BLaER1 (cell line): ENCODE results near the gene EDRF1.
A peak's percentile ranks its signal among the peaks of the same experiment; 100 is the strongest.

Source experiments
- H3K27ac ChIP-seq: shearing (Covaris generic); formaldehyde crosslinking; 2 replicates; pipeline ENCODE4 v1.8.1; 2022
- H3K27me3 ChIP-seq: shearing (Covaris generic); formaldehyde crosslinking; 2 replicates; pipeline ENCODE4 v1.8.1; 2022
- H3K36me3 ChIP-seq: shearing (Covaris generic); formaldehyde crosslinking; 2 replicates; pipeline ENCODE4 v1.8.1; 2022
- H3K4me1 ChIP-seq: shearing (Covaris generic); formaldehyde crosslinking; 2 replicates; pipeline ENCODE4 v1.8.1; 2022
- H3K4me2 ChIP-seq: shearing (Covaris generic); formaldehyde crosslinking; 2 replicates; pipeline ENCODE4 v1.8.1; 2022
- H3K4me3 ChIP-seq: shearing (Covaris generic); formaldehyde crosslinking; 2 replicates; pipeline ENCODE4 v1.8.1; 2022
- H3K9ac ChIP-seq: shearing (Covaris generic); formaldehyde crosslinking; 2 replicates; pipeline ENCODE4 v1.8.1; 2022
- H3K9me3 ChIP-seq: shearing (Covaris generic); formaldehyde crosslinking; 2 replicates; pipeline ENCODE4 v1.8.1; 2022
- H4K20me1 ChIP-seq: shearing (Covaris generic); formaldehyde crosslinking; 2 replicates; pipeline ENCODE4 v1.8.1; 2022
- Cebpa-rat ChIP-seq: shearing (Covaris generic); IDR thresholded peaks from 2 replicates; pipeline ENCODE4 v1.8.1; 2022

The EDRF1 gene

GRCh38 chr10:125719173-125720001, at the start of gene EDRF1:
Gene EDRF1 (plus strand): TSS chr10:125719709. CDS start chr10:125719808, 99 bp downstream.
- Histone ChIP-seq H3K36me3 (peaks cover 34% of the 10 kb centered on the region), H3K27me3 (no peaks in the 10 kb centered on the region), H3K4me2 (peak within 1 kb of the TSS; percentile 93), H3K9ac (peak within 1 kb of the TSS; percentile 99), H3K27ac (peak within 1 kb of the TSS; percentile 98), H4K20me1 (no peaks in the 10 kb centered on the region), H3K9me3 (peaks cover 6% of the 10 kb centered on the region), H3K4me1 (peaks cover 31% of the 10 kb centered on the region), H3K4me3 (peak within 1 kb of the TSS; percentile 97)
- TF ChIP-seq Cebpa-rat, result no peak

GRCh38 chr10:125672884-125673283, 46.6 kb upstream of the EDRF1 start:
- Histone ChIP-seq H3K36me3 (no peaks in the 10 kb centered on the region), H3K27ac (no peak overlapping the region), H3K4me2 (no peak overlapping the region), H3K4me3 (no peak overlapping the region), H4K20me1 (no peaks in the 10 kb centered on the region), H3K9me3 (peaks cover 64% of the 10 kb centered on the region), H3K27me3 (no peaks in the 10 kb centered on the region), H3K4me1 (no peaks in the 10 kb centered on the region), H3K9ac (no peak overlapping the region)
- no peak for TF ChIP-seq Cebpa-rat

- no peak overlapping the region for H3K4me2 ChIP-seq
- no peak overlapping the region for H3K9ac ChIP-seq
These were observed 40.1 kb upstream of the EDRF1 start for GRCh38 chr10:125679436-125679835.

DNA sequence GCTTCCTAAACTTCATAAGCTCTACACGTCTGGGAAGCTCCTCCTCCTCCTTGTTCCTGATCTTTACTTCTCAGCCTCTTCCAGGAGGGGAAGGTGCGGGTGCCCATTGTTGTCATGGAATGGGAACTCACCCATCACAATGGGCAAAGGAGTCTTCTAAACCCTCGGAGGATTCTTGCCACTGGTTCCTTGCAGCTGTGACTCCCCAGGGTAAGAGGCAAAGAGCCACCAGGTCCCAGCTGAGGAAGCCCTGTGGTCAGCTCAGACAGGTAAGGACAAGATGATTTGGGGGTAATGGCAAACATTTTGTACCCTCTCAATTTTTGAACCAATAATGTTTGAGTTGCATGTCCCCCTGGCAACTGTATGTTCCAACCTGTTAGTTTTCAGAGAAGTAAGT, 36.4 kb upstream of the EDRF1 start, which contains the start of gene TEX36:
TSS of gene TEX36 (minus strand) at position 101 of the 400 bp plus-strand sequence. CDS start 174 bp downstream, outside the sequence.
- Histone ChIP-seq H3K9me3 (peaks cover 10% of the 10 kb centered on the region), H3K36me3 (no peaks in the 10 kb centered on the region), H3K4me3 (no peak within 1 kb of the TSS), H3K4me2 (peak within 1 kb of the TSS; percentile 52; the same call in 1 of the 2 replicates), H4K20me1 (no peaks in the 10 kb centered on the region), H3K9ac (no peak within 1 kb of the TSS), H3K27ac (0 out of 2 replicates have a peak within 1 kb of the TSS, but pooled peaks have one; percentile 3), H3K27me3 (no peaks in the 10 kb centered on the region), H3K4me1 (peaks cover 21% of the 10 kb centered on the region)
- no peak for TF ChIP-seq Cebpa-rat

More at GRCh38 chr10:125679436-125679835, 40.1 kb upstream of the EDRF1 start:
- Histone ChIP-seq H3K27me3 (no peaks in the 10 kb centered on the region), H4K20me1 (no peaks in the 10 kb centered on the region), H3K9me3 (peaks cover 46% of the 10 kb centered on the region), H3K4me3 (no peak overlapping the region), H3K27ac (no peak overlapping the region), H3K4me1 (peaks cover 10% of the 10 kb centered on the region), H3K36me3 (no peaks in the 10 kb centered on the region)
- no peak for TF ChIP-seq Cebpa-rat

DNA sequence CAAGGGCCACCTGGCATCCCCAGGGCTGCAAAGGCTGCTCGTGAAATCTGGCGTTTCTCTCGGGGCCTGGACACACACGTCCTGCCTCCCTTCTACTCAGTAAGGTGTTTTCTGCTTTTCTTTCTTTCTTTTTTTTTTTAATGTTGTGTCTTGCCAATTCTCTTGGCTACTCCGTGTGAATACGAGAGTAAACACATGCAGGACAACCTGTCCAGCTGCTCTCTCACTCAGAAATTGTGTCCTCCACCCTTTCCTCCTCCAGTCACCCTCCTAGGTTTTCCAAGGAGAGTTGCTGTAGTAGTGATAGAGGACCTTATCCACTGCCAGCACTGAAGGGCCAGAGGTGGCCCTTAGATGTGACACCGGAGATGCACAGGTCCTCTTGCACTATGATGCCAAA, 35.7 kb upstream of the EDRF1 start:
- no peak overlapping the region for H3K4me3 ChIP-seq
- H3K4me1 ChIP-seq, result peaks cover 21% of the 10 kb centered on the region
- H3K9me3 ChIP-seq, result peaks cover 3% of the 10 kb centered on the region
- no peaks in the 10 kb centered on the region for H3K36me3 ChIP-seq
- peak overlapping the region; percentile 52; the same call in 1 of the 2 replicates for H3K4me2 ChIP-seq
- TF ChIP-seq Cebpa-rat, result no peak
- H3K9ac ChIP-seq, result no peak overlapping the region
- 0 out of 2 replicates have a peak overlapping the region, but pooled peaks have one; percentile 3 for H3K27ac ChIP-seq
- no peaks in the 10 kb centered on the region for H4K20me1 ChIP-seq
- H3K27me3 ChIP-seq, result no peaks in the 10 kb centered on the region

GRCh38 chr10:125684581-125684980, 34.9 kb upstream of the EDRF1 start:
- TF ChIP-seq Cebpa-rat, result no peak

DNA sequence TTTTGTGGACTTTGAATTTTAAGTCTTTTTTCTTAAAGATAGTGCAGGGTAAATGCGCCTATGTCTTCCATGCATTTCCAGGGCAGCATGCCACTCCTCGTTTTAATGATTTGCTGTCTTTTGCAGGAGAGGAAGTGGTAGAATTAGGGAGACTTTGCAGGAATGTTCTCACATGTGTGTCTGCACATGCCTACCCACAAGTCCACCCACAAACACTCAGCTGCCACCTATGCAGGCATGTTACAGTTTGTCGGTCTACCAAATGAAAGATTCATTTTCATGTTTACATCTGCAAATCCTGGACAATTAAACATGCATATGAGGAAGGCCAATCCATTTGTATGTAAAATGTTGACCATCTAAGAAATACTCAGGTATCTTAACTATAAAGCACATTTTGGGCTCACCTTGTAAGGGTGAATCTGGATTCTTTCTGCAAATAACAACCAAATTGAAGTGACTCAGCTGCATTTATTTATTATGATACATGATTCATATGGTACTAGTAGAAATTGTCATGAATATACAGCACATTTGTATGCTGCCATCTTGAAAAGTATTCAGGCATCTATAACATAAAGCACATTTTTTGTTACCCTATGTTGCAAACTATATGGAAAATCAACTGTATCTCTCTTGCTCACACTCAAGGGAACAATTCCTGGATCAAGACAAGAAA, 31.9 kb upstream of the EDRF1 start:
- Histone ChIP-seq H3K4me2 (no peak overlapping the region), H3K4me3 (no peak overlapping the region), H3K36me3 (no peaks in the 10 kb centered on the region), H3K9me3 (no peaks in the 10 kb centered on the region), H3K4me1 (peaks cover 50% of the 10 kb centered on the region), H3K27ac (no peak overlapping the region), H4K20me1 (no peaks in the 10 kb centered on the region), H3K27me3 (no peaks in the 10 kb centered on the region), H3K9ac (no peak overlapping the region)
- TF ChIP-seq Cebpa-rat, result no peak

More at GRCh38 chr10:125684581-125684980, 34.9 kb upstream of the EDRF1 start:
- Histone ChIP-seq H3K27me3 (no peaks in the 10 kb centered on the region), H3K27ac (0 out of 2 replicates have a peak overlapping the region, but pooled peaks have one; percentile 13), H3K4me1 (peaks cover 21% of the 10 kb centered on the region), H4K20me1 (no peaks in the 10 kb centered on the region), H3K9ac (no peak overlapping the region), H3K36me3 (no peaks in the 10 kb centered on the region), H3K4me2 (peak overlapping the region; percentile 52), H3K4me3 (no peak overlapping the region), H3K9me3 (no peaks in the 10 kb centered on the region)

DNA sequence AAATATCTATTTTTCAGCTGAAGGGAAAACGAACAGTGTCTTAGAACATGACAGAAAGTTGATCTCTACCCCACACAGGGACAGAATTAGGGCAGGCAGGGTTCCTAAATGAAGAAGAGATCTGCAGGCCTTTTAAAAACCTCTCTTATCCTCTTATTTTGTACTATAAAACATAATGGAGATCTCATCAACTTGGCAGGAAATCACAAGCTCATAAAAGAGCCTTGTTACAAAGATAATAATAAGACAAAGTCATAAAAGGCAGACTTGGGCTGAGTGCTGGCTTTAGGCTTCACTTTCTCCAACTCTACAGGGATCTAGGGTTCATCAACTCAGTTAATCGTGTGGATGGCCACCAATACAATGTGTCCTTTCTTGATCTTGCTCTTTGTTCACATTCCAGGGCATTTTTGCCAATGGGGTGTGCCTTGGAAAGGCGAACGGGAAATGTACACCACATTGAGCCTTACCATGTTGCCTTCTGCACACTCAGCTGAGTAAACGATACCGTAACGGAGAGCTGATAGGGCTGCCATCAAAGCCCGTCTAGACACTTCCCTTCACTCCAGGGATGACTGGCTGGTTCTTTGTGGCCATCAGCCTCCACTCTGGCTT, 29.4 kb upstream of the EDRF1 start:
- TF ChIP-seq Cebpa-rat, result no peak
- H3K4me1 ChIP-seq, result peaks cover 47% of the 10 kb centered on the region
- H3K4me2 ChIP-seq, result peak overlapping the region; percentile 69
- no peaks in the 10 kb centered on the region for H3K27me3 ChIP-seq
- no peaks in the 10 kb centered on the region for H3K36me3 ChIP-seq
- H3K4me3 ChIP-seq, result no peak overlapping the region
- H3K27ac ChIP-seq, result no peak overlapping the region
- no peaks in the 10 kb centered on the region for H3K9me3 ChIP-seq
- no peak overlapping the region for H3K9ac ChIP-seq
- no peaks in the 10 kb centered on the region for H4K20me1 ChIP-seq

- Histone ChIP-seq H3K27ac (peak overlapping the region; percentile 19; the same call in 1 of the 2 replicates), H3K9me3 (no peaks in the 10 kb centered on the region), H3K9ac (peak overlapping the region; percentile 20; the same call in 1 of the 2 replicates), H4K20me1 (no peaks in the 10 kb centered on the region), H3K36me3 (no peaks in the 10 kb centered on the region), H3K4me2 (peak overlapping the region; percentile 69), H3K4me3 (peak overlapping the region; percentile 5; the same call in 1 of the 2 replicates), H3K4me1 (peaks cover 42% of the 10 kb centered on the region), H3K27me3 (no peaks in the 10 kb centered on the region)
- TF ChIP-seq Cebpa-rat, result no peak
These were observed 28.1 kb upstream of the EDRF1 start for GRCh38 chr10:125691160-125691981.
